ENCODE results near the gene STK10.

- TF ChIP-seq, protein P1, sequence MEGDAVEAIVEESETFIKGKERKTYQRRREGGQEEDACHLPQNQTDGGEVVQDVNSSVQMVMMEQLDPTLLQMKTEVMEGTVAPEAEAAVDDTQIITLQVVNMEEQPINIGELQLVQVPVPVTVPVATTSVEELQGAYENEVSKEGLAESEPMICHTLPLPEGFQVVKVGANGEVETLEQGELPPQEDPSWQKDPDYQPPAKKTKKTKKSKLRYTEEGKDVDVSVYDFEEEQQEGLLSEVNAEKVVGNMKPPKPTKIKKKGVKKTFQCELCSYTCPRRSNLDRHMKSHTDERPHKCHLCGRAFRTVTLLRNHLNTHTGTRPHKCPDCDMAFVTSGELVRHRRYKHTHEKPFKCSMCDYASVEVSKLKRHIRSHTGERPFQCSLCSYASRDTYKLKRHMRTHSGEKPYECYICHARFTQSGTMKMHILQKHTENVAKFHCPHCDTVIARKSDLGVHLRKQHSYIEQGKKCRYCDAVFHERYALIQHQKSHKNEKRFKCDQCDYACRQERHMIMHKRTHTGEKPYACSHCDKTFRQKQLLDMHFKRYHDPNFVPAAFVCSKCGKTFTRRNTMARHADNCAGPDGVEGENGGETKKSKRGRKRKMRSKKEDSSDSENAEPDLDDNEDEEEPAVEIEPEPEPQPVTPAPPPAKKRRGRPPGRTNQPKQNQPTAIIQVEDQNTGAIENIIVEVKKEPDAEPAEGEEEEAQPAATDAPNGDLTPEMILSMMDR (conservative IDR thresholded peaks at IDR 0.05; ENCODE audit: low read depth in 2 of 2) = no peak
- TF ChIP-seq ZNF331 (CRISPR knock-in tag; IDR thresholded peaks at IDR 0.05; ENCODE audit: low read depth) = no peak
- no peak for TF ChIP-seq EZH2 (IDR thresholded peaks at IDR 0.05; ENCODE audit: low read depth, unreplicated experiment)
- TF ChIP-seq, protein P2, sequence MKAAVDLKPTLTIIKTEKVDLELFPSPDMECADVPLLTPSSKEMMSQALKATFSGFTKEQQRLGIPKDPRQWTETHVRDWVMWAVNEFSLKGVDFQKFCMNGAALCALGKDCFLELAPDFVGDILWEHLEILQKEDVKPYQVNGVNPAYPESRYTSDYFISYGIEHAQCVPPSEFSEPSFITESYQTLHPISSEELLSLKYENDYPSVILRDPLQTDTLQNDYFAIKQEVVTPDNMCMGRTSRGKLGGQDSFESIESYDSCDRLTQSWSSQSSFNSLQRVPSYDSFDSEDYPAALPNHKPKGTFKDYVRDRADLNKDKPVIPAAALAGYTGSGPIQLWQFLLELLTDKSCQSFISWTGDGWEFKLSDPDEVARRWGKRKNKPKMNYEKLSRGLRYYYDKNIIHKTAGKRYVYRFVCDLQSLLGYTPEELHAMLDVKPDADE (IDR thresholded peaks at IDR 0.05) = no peak
- no peak for TF ChIP-seq POLR2AphosphoS5 (IDR thresholded peaks at IDR 0.05; ENCODE audit: low read depth)
- TF ChIP-seq EZH2phosphoT487 (IDR thresholded peaks at IDR 0.05; ENCODE audit: unreplicated experiment) = no peak
- no peak for TF ChIP-seq STAT1 (IDR thresholded peaks at IDR 0.05; ENCODE audit: unreplicated experiment)
Measured at GRCh38 chr5:171997011-171997410, 191.0 kb downstream of the STK10 start.
